Loucy (cell line): ENCODE data around the gene CLIP3.

Experiments
- H2AFZ ChIP-seq: fragments of 200-600 bp; sonication (generic); 2 replicates; pipeline ENCODE4 v1.6.0; 2016; ENCODE audit warnings: antibody characterized with exemption, mild to moderate bottlenecking, low read length, moderate library complexity
- H3F3A ChIP-seq: fragments of 200-600 bp; 2 replicates; pipeline ENCODE4 v1.6.0; 2016; ENCODE audit warnings: antibody characterized with exemption, low read depth, mild to moderate bottlenecking
- H3K27me3 ChIP-seq: fragments of 200-600 bp; sonication (generic); 2 replicates; pipeline ENCODE4 v1.6.1; 2014; ENCODE audit warnings: low read length, mild to moderate bottlenecking; ENCODE audit not compliant: insufficient read depth, poor library complexity, severe bottlenecking
- H3K36me3 ChIP-seq: fragments of 200-600 bp; sonication (generic); 2 replicates; pipeline ENCODE4 v1.6.1; 2016; ENCODE audit warnings: low read length; ENCODE audit not compliant: insufficient read depth
- H3K4me1 ChIP-seq: fragments of 200-600 bp; sonication (generic); 2 replicates; pipeline ENCODE4 v1.5.1; 2014; ENCODE audit warnings: low read length, mild to moderate bottlenecking; ENCODE audit not compliant: insufficient read depth, poor library complexity, severe bottlenecking
- H3K4me2 ChIP-seq: fragments of 200-600 bp; sonication (generic); 2 replicates; pipeline ENCODE4 v1.6.0; 2014; ENCODE audit warnings: antibody characterized with exemption, low read length, low read depth, mild to moderate bottlenecking; ENCODE audit not compliant: poor library complexity, severe bottlenecking
- H3K4me3 ChIP-seq: fragments of 200-600 bp; sonication (generic); 2 replicates; pipeline ENCODE4 v1.5.1; 2014; ENCODE audit warnings: low read length, mild to moderate bottlenecking, mixed read lengths; ENCODE audit not compliant: poor library complexity, severe bottlenecking
- H3K79me2 ChIP-seq: fragments of 200-600 bp; sonication (generic); 2 replicates; pipeline ENCODE4 v1.6.1; 2014; ENCODE audit warnings: low read length; ENCODE audit not compliant: insufficient read depth
- H3K9ac ChIP-seq: fragments of 200-600 bp; sonication (generic); 2 replicates; pipeline ENCODE4 v1.6.0; 2014; ENCODE audit warnings: mild to moderate bottlenecking, low read depth, low read length, moderate library complexity; ENCODE audit not compliant: poor library complexity, severe bottlenecking
- H3K9me2 ChIP-seq: fragments of 200-600 bp; sonication (generic); replicated peaks from 2 replicates; pipeline ENCODE4 v1.6.1; 2016; ENCODE audit warnings: low read depth, low read length, mixed read lengths
- H3K9me3 ChIP-seq: fragments of 200-600 bp; sonication (generic); 2 replicates; pipeline ENCODE4 v1.6.1; 2014; ENCODE audit warnings: mild to moderate bottlenecking, antibody characterized with exemption, low read length, low read depth; ENCODE audit not compliant: insufficient read depth
- H4K20me1 ChIP-seq: fragments of 200-600 bp; sonication (generic); 2 replicates; pipeline ENCODE4 v1.6.0; 2014; ENCODE audit warnings: antibody characterized with exemption, low read length, mild to moderate bottlenecking; ENCODE audit not compliant: insufficient read depth, poor library complexity, severe bottlenecking
- EZH2phosphoT487 ChIP-seq: fragments of 200-600 bp; IDR thresholded peaks from 2 replicates; pipeline ENCODE4 v1.6.1; 2018; ENCODE audit warnings: antibody characterized with exemption, mild to moderate bottlenecking, moderate library complexity, borderline replicate concordance
- TF ChIP-seq, protein P1 (sequence below): fragments of 200-600 bp; sonication (generic); conservative IDR thresholded peaks from 2 replicates; pipeline ENCODE4 v1.5.1; 2014; ENCODE audit warnings: mild to moderate bottlenecking, antibody characterized with exemption, low read length

The CLIP3 gene

DNA sequence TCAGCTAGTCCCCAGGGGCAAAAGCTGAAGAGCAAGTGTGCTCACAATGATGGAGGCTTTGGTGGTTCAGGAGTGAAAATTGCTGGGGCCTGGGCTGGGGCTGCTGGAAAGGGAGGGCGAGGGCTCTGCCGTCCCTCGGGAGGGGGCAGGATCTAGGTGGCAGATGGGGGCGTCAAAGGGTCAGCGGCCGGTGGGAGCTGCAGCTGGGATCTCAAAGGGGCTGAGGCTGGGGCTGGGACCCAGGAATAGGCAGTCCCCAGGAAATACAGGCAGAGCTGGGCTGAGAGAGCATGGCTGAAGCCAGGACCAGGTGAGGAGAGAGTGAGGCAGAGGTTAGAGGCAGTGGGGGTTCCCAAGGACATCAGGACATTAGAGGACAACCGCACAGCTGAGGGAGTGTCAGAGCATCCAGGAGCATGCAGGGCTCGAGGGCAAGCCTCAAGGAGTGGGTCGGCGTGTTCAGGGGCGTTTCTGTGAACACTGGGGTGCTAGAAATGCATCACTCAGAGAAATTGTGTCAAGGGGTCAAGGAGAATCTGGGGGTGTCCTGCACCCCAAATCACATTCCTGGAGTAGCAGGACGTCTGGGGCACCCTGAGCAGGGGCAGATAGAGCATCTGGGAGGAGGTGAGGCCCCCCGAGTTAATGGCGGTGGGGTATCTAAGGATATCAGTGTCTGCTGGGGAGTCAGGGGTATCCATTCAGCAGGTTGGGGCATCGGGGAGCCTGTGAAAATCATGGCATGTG, 22.9 kb downstream of the CLIP3 start:
- Histone ChIP-seq H3K79me2 (peaks cover 14% of the 10 kb centered on the region), H3K4me1 (peaks cover 3% of the 10 kb centered on the region), H3K9me3 (no peaks in the 10 kb centered on the region), H3K9me2 (no peaks in the 10 kb centered on the region), H3K27me3 (no peaks in the 10 kb centered on the region), H3K9ac (no peak overlapping the region), H2AFZ (no peak overlapping the region), H3K36me3 (no peaks in the 10 kb centered on the region), H3K4me3 (no peak overlapping the region), H3F3A (no peaks in the 10 kb centered on the region), H3K4me2 (no peak overlapping the region), H4K20me1 (no peaks in the 10 kb centered on the region)
- TF ChIP-seq, protein P1, sequence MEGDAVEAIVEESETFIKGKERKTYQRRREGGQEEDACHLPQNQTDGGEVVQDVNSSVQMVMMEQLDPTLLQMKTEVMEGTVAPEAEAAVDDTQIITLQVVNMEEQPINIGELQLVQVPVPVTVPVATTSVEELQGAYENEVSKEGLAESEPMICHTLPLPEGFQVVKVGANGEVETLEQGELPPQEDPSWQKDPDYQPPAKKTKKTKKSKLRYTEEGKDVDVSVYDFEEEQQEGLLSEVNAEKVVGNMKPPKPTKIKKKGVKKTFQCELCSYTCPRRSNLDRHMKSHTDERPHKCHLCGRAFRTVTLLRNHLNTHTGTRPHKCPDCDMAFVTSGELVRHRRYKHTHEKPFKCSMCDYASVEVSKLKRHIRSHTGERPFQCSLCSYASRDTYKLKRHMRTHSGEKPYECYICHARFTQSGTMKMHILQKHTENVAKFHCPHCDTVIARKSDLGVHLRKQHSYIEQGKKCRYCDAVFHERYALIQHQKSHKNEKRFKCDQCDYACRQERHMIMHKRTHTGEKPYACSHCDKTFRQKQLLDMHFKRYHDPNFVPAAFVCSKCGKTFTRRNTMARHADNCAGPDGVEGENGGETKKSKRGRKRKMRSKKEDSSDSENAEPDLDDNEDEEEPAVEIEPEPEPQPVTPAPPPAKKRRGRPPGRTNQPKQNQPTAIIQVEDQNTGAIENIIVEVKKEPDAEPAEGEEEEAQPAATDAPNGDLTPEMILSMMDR: no peak
- TF ChIP-seq EZH2phosphoT487: no peak

DNA sequence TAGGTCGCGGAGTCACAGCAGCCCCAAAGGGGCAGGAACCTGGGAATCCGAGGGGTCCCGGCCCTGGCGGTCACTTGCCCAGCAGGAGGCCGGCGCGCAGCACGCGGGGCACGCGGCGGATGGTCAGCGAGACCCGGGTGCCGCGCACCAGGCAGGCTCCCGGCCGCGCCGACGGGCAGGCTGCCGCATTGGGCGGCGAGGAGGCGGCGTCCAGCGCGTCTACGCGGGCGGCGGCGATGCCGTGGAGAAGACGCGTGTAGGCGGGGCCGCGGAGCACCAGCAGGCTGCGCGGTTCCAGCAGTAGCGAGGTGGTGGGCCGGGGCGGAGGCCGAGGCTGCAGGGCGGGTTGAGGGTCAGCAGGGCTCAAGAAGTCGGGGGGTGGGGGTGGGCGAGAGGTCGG, 23.5 kb downstream of the CLIP3 start:
- Histone ChIP-seq H3K9ac (no peak overlapping the region), H3K36me3 (no peaks in the 10 kb centered on the region), H3K79me2 (peaks cover 10% of the 10 kb centered on the region; the same call in 1 of the 2 replicates), H3K4me2 (no peak overlapping the region), H3K27me3 (no peaks in the 10 kb centered on the region), H2AFZ (no peak overlapping the region), H3F3A (no peaks in the 10 kb centered on the region), H3K4me1 (peaks cover 2% of the 10 kb centered on the region), H3K9me2 (no peaks in the 10 kb centered on the region), H4K20me1 (no peaks in the 10 kb centered on the region), H3K9me3 (no peaks in the 10 kb centered on the region), H3K4me3 (no peak overlapping the region)
- TF ChIP-seq, protein P1: no peak
- no peak for TF ChIP-seq EZH2phosphoT487

DNA sequence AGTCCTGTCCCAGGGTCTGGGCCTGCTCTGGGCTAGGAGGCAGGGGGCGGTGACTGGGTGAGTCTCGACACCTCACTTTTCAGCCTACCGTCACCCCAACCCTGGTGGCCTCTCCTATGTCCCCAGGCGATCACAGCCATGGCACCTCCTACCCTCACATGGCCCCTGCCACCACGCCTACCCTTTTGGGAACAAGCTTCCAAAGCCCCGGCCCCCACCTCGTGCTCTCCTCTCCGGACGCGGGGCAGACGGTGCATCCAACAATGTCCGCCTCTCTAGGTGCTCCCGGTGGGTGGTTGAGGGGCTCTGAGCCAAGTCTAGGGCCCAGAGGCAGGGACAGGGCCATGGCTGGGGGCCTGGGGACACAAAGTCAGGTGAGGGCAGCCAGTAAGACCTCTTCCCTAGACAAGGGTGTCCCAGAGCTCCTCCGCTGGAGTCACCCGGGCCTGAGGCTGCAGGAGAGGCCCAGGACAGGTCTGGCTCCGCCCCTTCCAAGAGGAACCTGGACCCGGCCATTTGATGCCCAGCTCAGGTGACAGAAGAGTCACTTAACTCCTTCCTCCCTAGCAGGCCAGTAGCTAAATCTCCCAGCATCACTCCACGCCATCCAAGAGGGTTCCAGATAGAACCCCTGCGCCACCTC, 24.2 kb downstream of the CLIP3 start, which contains the start of gene SYNE4:
Gene SYNE4 (minus strand): TSS at position 478 of the 643 bp plus-strand sequence. CDS start 132 bp downstream, at position 346.
- Histone ChIP-seq H3K4me2 (no peak within 1 kb of the TSS), H3F3A (no peaks in the 10 kb centered on the region), H3K9ac (no peak within 1 kb of the TSS), H3K27me3 (no peaks in the 10 kb centered on the region), H3K9me2 (no peaks in the 10 kb centered on the region), H3K4me3 (no peak within 1 kb of the TSS), H3K4me1 (no peaks in the 10 kb centered on the region), H4K20me1 (no peaks in the 10 kb centered on the region), H3K36me3 (no peaks in the 10 kb centered on the region), H3K9me3 (no peaks in the 10 kb centered on the region), H3K79me2 (peaks cover 6% of the 10 kb centered on the region; the same call in 1 of the 2 replicates), H2AFZ (no peak within 1 kb of the TSS)
- TF ChIP-seq EZH2phosphoT487: no peak
- TF ChIP-seq, protein P1: no peak
